Measurements from ENCODE around the gene PIGU.
"Not testable (repeated sequence)": the region's sequence is repeated elsewhere in the genome, so short reads cannot be mapped to it uniquely, and the experiment has no call there.

The PIGU gene

GRCh38 chr20:34621036-34621343 is 55.9 kb downstream of the PIGU start:
- Histone ChIP-seq H3K79me1 (ENCODE audit: low read length) (no peaks in the 10 kb centered on the region), H3K4ac (ENCODE audit: low read depth, low read length) (no peak overlapping the region)
- no peak for DNase-seq

GRCh38 chr20:34618676-34619075 is 58.2 kb downstream of the PIGU start:
- Histone ChIP-seq H3K4me3 (ENCODE audit: low read length) (no peak overlapping the region), H3K23ac (ENCODE audit: low read length) (no peak overlapping the region), H3K79me1 (ENCODE audit: low read length) (no peaks in the 10 kb centered on the region), H3K27me3 (ENCODE audit: insufficient read depth, low read length, poor library complexity) (no peaks in the 10 kb centered on the region), H4K5ac (ENCODE audit: low read length) (no peak overlapping the region), H3K79me2 (ENCODE audit: control insufficient read depth, insufficient read depth, low read length) (no peaks in the 10 kb centered on the region), H3K4ac (ENCODE audit: low read depth, low read length) (no peak overlapping the region), H2AK5ac (ENCODE audit: low read length) (no peak overlapping the region), H3K36me3 (ENCODE audit: control insufficient read depth, insufficient read depth, low read length) (no peaks in the 10 kb centered on the region), H3K9ac (ENCODE audit: low read length) (no peak overlapping the region), H4K8ac (ENCODE audit: low read depth, low read length) (no peak overlapping the region), H2BK15ac (replicated peaks; ENCODE audit: low read depth) (no peak overlapping the region), H2BK120ac (ENCODE audit: low read depth, low read length) (no peak overlapping the region), H3K18ac (ENCODE audit: low read length) (no peak overlapping the region), H3K27ac (ENCODE audit: low read depth, low read length) (no peak overlapping the region), H2BK5ac (ENCODE audit: low read length) (no peak overlapping the region), H3K4me1 (ENCODE audit: control insufficient read depth, low read depth, low read length) (no peaks in the 10 kb centered on the region), H3K4me2 (ENCODE audit: low read length) (no peak overlapping the region), H3K56ac (ENCODE audit: low read length) (no peak overlapping the region)
- no peak for DNase-seq
- no CpG with 5 or more reads among the region's 2 CpGs for WGBS (ENCODE audit: extremely low coverage, insufficient coverage, low lambda C conversion rate)

More at GRCh38 chr20:34621036-34621343, 55.9 kb downstream of the PIGU start:
- Histone ChIP-seq H3K36me3 (ENCODE audit: control insufficient read depth, insufficient read depth, low read length) (no peaks in the 10 kb centered on the region), H3K18ac (ENCODE audit: low read length) (no peak overlapping the region), H3K23ac (ENCODE audit: low read length) (no peak overlapping the region), H3K56ac (ENCODE audit: low read length) (no peak overlapping the region), H2BK120ac (ENCODE audit: low read depth, low read length) (no peak overlapping the region), H3K27ac (ENCODE audit: low read depth, low read length) (no peak overlapping the region), H3K79me2 (ENCODE audit: control insufficient read depth, insufficient read depth, low read length) (no peaks in the 10 kb centered on the region), H2BK5ac (ENCODE audit: low read length) (no peak overlapping the region), H2BK15ac (replicated peaks; ENCODE audit: low read depth) (no peak overlapping the region), H3K9ac (ENCODE audit: low read length) (no peak overlapping the region), H3K27me3 (ENCODE audit: insufficient read depth, low read length, poor library complexity) (no peaks in the 10 kb centered on the region), H3K4me3 (ENCODE audit: low read length) (no peak overlapping the region), H2AK5ac (ENCODE audit: low read length) (no peak overlapping the region), H4K5ac (ENCODE audit: low read length) (no peak overlapping the region), H3K4me1 (ENCODE audit: control insufficient read depth, low read depth, low read length) (no peaks in the 10 kb centered on the region), H4K8ac (ENCODE audit: low read depth, low read length) (no peak overlapping the region), H3K4me2 (ENCODE audit: low read length) (no peak overlapping the region)

GRCh38 chr20:34616913-34617312 is 60.0 kb downstream of the PIGU start:
- H3K27ac ChIP-seq (ENCODE audit: low read depth, low read length); DNase-seq; H3K4me3 ChIP-seq (ENCODE audit: low read length); H3K56ac ChIP-seq (ENCODE audit: low read length); H3K9ac ChIP-seq (ENCODE audit: low read length); H2BK120ac ChIP-seq (ENCODE audit: low read depth, low read length); H2AK5ac ChIP-seq (ENCODE audit: low read length); H2BK15ac ChIP-seq (replicated peaks; ENCODE audit: low read depth); H3K4me2 ChIP-seq (ENCODE audit: low read length); H2BK5ac ChIP-seq (ENCODE audit: low read length); H3K79me2 ChIP-seq (ENCODE audit: control insufficient read depth, insufficient read depth, low read length); H3K36me3 ChIP-seq (ENCODE audit: control insufficient read depth, insufficient read depth, low read length); H3K27me3 ChIP-seq (ENCODE audit: insufficient read depth, low read length, poor library complexity); H4K8ac ChIP-seq (ENCODE audit: low read depth, low read length); H3K4ac ChIP-seq (ENCODE audit: low read depth, low read length); H4K5ac ChIP-seq (ENCODE audit: low read length); H3K23ac ChIP-seq (ENCODE audit: low read length); H3K18ac ChIP-seq (ENCODE audit: low read length); H3K79me1 ChIP-seq (ENCODE audit: low read length); H3K4me1 ChIP-seq (ENCODE audit: control insufficient read depth, low read depth, low read length): not testable (repeated sequence)
- WGBS (ENCODE audit: extremely low coverage, insufficient coverage, low lambda C conversion rate): no CpG with 5 or more reads among the region's 8 CpGs

GRCh38 chr20:34615477-34615876 is 61.4 kb downstream of the PIGU start:
- Histone ChIP-seq H2AK5ac (ENCODE audit: low read length) (no peak overlapping the region), H3K4me3 (ENCODE audit: low read length) (no peak overlapping the region), H3K4ac (ENCODE audit: low read depth, low read length) (no peak overlapping the region), H3K56ac (ENCODE audit: low read length) (no peak overlapping the region), H3K18ac (ENCODE audit: low read length) (no peak overlapping the region), H3K36me3 (ENCODE audit: control insufficient read depth, insufficient read depth, low read length) (no peaks in the 10 kb centered on the region), H3K23ac (ENCODE audit: low read length) (no peak overlapping the region), H4K8ac (ENCODE audit: low read depth, low read length) (no peak overlapping the region), H3K4me1 (ENCODE audit: control insufficient read depth, low read depth, low read length) (no peaks in the 10 kb centered on the region), H3K4me2 (ENCODE audit: low read length) (no peak overlapping the region), H2BK5ac (ENCODE audit: low read length) (no peak overlapping the region), H3K79me1 (ENCODE audit: low read length) (no peaks in the 10 kb centered on the region), H3K79me2 (ENCODE audit: control insufficient read depth, insufficient read depth, low read length) (no peaks in the 10 kb centered on the region), H3K9ac (ENCODE audit: low read length) (no peak overlapping the region), H2BK15ac (replicated peaks; ENCODE audit: low read depth) (no peak overlapping the region), H3K27ac (ENCODE audit: low read depth, low read length) (no peak overlapping the region), H4K5ac (ENCODE audit: low read length) (no peak overlapping the region), H2BK120ac (ENCODE audit: low read depth, low read length) (no peak overlapping the region), H3K27me3 (ENCODE audit: insufficient read depth, low read length, poor library complexity) (no peaks in the 10 kb centered on the region)
- WGBS (ENCODE audit: extremely low coverage, insufficient coverage, low lambda C conversion rate): no CpG with 5 or more reads among the region's 5 CpGs
- DNase-seq: no peak

DNA sequence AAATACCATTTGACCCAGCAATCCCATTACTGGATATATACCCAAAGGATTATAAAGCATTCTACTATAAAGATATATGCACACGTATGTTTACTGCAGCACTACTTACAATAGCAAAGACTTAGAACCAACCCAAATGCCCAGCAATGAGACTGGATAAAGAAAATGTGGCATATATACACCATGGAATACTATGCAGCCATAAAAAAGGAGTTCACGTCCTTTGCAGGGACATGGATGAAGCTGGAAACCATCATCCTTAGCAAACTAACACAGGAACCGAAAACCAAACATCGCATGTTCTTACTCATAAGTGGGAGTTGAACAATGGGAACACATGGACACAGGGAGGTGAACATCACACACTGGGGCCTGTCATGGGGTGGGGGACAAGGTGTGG is 64.9 kb downstream of the PIGU start:
- H3K23ac ChIP-seq (ENCODE audit: low read length); H3K18ac ChIP-seq (ENCODE audit: low read length); H3K4ac ChIP-seq (ENCODE audit: low read depth, low read length); H3K27me3 ChIP-seq (ENCODE audit: insufficient read depth, low read length, poor library complexity); H3K4me1 ChIP-seq (ENCODE audit: control insufficient read depth, low read depth, low read length); H3K4me2 ChIP-seq (ENCODE audit: low read length); H3K36me3 ChIP-seq (ENCODE audit: control insufficient read depth, insufficient read depth, low read length); H2BK15ac ChIP-seq (replicated peaks; ENCODE audit: low read depth); H2BK5ac ChIP-seq (ENCODE audit: low read length); H3K79me1 ChIP-seq (ENCODE audit: low read length); H2BK120ac ChIP-seq (ENCODE audit: low read depth, low read length); H4K5ac ChIP-seq (ENCODE audit: low read length); H3K27ac ChIP-seq (ENCODE audit: low read depth, low read length); DNase-seq; H4K8ac ChIP-seq (ENCODE audit: low read depth, low read length); H3K56ac ChIP-seq (ENCODE audit: low read length); H3K4me3 ChIP-seq (ENCODE audit: low read length); H3K9ac ChIP-seq (ENCODE audit: low read length); H2AK5ac ChIP-seq (ENCODE audit: low read length); H3K79me2 ChIP-seq (ENCODE audit: control insufficient read depth, insufficient read depth, low read length): not testable (repeated sequence)
- WGBS (ENCODE audit: extremely low coverage, insufficient coverage, low lambda C conversion rate): no CpG with 5 or more reads among the region's 4 CpGs

DNA sequence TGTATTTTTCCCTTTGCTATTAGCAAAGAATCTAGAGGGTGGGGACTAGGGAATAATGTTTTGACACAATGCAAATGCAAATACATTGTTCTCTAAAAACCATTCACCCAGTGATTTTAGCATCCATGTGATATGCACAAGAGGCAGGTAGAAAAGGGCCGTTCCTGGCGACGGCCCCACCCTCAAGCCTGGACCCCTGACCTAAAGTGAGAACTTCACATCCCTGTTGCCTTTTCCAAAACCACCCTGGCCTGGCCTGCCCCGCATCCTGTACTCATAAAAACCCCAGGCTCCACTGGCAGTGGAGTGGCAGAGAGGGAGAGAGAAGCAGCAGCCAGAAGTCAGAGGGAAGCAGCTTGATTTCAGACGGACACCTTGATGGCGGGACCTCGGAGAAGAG is 69.8 kb downstream of the PIGU start:
- Histone ChIP-seq H2BK15ac (replicated peaks; ENCODE audit: low read depth) (no peak overlapping the region), H3K4me1 (ENCODE audit: control insufficient read depth, low read depth, low read length) (no peaks in the 10 kb centered on the region), H4K5ac (ENCODE audit: low read length) (no peak overlapping the region), H3K27ac (ENCODE audit: low read depth, low read length) (no peak overlapping the region), H3K56ac (ENCODE audit: low read length) (no peak overlapping the region), H2BK120ac (ENCODE audit: low read depth, low read length) (no peak overlapping the region), H2BK5ac (ENCODE audit: low read length) (no peak overlapping the region), H3K4me2 (ENCODE audit: low read length) (no peak overlapping the region), H3K4me3 (ENCODE audit: low read length) (no peak overlapping the region), H3K27me3 (ENCODE audit: insufficient read depth, low read length, poor library complexity) (no peaks in the 10 kb centered on the region), H3K23ac (ENCODE audit: low read length) (no peak overlapping the region), H3K79me2 (ENCODE audit: control insufficient read depth, insufficient read depth, low read length) (no peaks in the 10 kb centered on the region), H2AK5ac (ENCODE audit: low read length) (no peak overlapping the region), H4K8ac (ENCODE audit: low read depth, low read length) (no peak overlapping the region), H3K18ac (ENCODE audit: low read length) (no peak overlapping the region), H3K36me3 (ENCODE audit: control insufficient read depth, insufficient read depth, low read length) (no peaks in the 10 kb centered on the region), H3K4ac (ENCODE audit: low read depth, low read length) (no peak overlapping the region), H3K79me1 (ENCODE audit: low read length) (no peaks in the 10 kb centered on the region), H3K9ac (ENCODE audit: low read length) (no peak overlapping the region)
- WGBS (ENCODE audit: extremely low coverage, insufficient coverage, low lambda C conversion rate): no CpG with 5 or more reads among the region's 7 CpGs
- DNase-seq: no peak

Measured in mesendoderm (in vitro differentiated cells).